ENCODE results near the gene HOMER2. TPM values are rescaled to one million over a fixed set of nuclear protein-coding genes. Genes with fewer than 3 reads are reported as not detected.

HOMER2 gene
- total and polyA plus RNA-seq, 2 donors = 5.7 to 7.8 TPM

GRCh38 chr15:82810061-82810889 is 142.2 kb downstream of the HOMER2 start:
- peaks cover 0 to 15% of the 10 kb centered on the region in 2 donors for H3K36me3 ChIP-seq (ENCODE audit: control insufficient read depth in 2 of 2, insufficient read depth in 2 of 2, low read length in 1 of 2)
- H3K4me1 ChIP-seq (ENCODE audit: control insufficient read depth in 2 of 2, insufficient read depth in 2 of 2, low read length in 2 of 2) = peaks cover 4 to 8% of the 10 kb centered on the region in 2 donors
- H3K4me3 ChIP-seq (ENCODE audit: low read length in 2 of 2) = peak overlapping the region; percentile 72 to 98
- H3K27ac ChIP-seq (ENCODE audit: low read depth in 1 of 2, low read length in 1 of 2) = peak overlapping the region; percentile 77 to 97
- WGBS = under 1% methylated on average over 81 of the region's 81 CpGs
- no peaks in the 10 kb centered on the region for H3K27me3 ChIP-seq (ENCODE audit: control insufficient read depth in 2 of 2, insufficient read depth in 1 of 2, low read length in 1 of 2)
- peak in 7 of 9 donors; percentile 7 to 60 (median 31) for DNase-seq (ENCODE audit: low read depth in 6 of 9, low spot score in 9 of 9)
- H3K9me3 ChIP-seq (ENCODE audit: control insufficient read depth in 2 of 2, insufficient read depth in 1 of 2, low read length in 1 of 2) = no peaks in the 10 kb centered on the region

GRCh38 chr15:82809308-82810060 is 143.0 kb downstream of the HOMER2 start, which contains the start of gene WHAMM:
WHAMM (plus strand) TSS chr15:82809628; CDS start chr15:82809727, 99 bp downstream.
- Histone ChIP-seq H3K4me1 (ENCODE audit: control insufficient read depth in 2 of 2, insufficient read depth in 2 of 2, low read length in 2 of 2) (peaks cover 4 to 8% of the 10 kb centered on the region in 2 donors), H3K27me3 (ENCODE audit: control insufficient read depth in 2 of 2, insufficient read depth in 1 of 2, low read length in 1 of 2) (no peaks in the 10 kb centered on the region), H3K27ac (ENCODE audit: low read depth in 1 of 2, low read length in 1 of 2) (peak within 1 kb of the TSS; percentile 97), H3K9me3 (ENCODE audit: control insufficient read depth in 2 of 2, insufficient read depth in 1 of 2, low read length in 1 of 2) (no peaks in the 10 kb centered on the region), H3K36me3 (ENCODE audit: control insufficient read depth in 2 of 2, insufficient read depth in 2 of 2, low read length in 1 of 2) (peaks cover 0 to 15% of the 10 kb centered on the region in 2 donors), H3K4me3 (ENCODE audit: low read length in 2 of 2) (peak within 1 kb of the TSS; percentile 72 to 98)
- peak; percentile 84 to 98 (median 92) for DNase-seq (ENCODE audit: low read depth in 6 of 9, low spot score in 9 of 9)
- under 1% methylated on average over 67 of the region's 67 CpGs for WGBS

GRCh38 chr15:82808634-82809041 is 143.9 kb downstream of the HOMER2 start:
- Histone ChIP-seq H3K27me3 (ENCODE audit: control insufficient read depth in 2 of 2, insufficient read depth in 1 of 2, low read length in 1 of 2) (no peaks in the 10 kb centered on the region), H3K36me3 (ENCODE audit: control insufficient read depth in 2 of 2, insufficient read depth in 2 of 2, low read length in 1 of 2) (peaks cover 0 to 10% of the 10 kb centered on the region in 2 donors), H3K27ac (ENCODE audit: low read depth in 1 of 2, low read length in 1 of 2) (no peak overlapping the region), H3K9me3 (ENCODE audit: control insufficient read depth in 2 of 2, insufficient read depth in 1 of 2, low read length in 1 of 2) (no peaks in the 10 kb centered on the region), H3K4me3 (ENCODE audit: low read length in 2 of 2) (no peak overlapping the region), H3K4me1 (ENCODE audit: control insufficient read depth in 2 of 2, insufficient read depth in 2 of 2, low read length in 2 of 2) (peaks cover 4 to 8% of the 10 kb centered on the region in 2 donors)
- no peak for DNase-seq (ENCODE audit: low read depth in 6 of 9, low spot score in 9 of 9)
- WGBS = 94% methylated on average over 9 of the region's 9 CpGs

- H3K4me3 ChIP-seq (ENCODE audit: low read length in 2 of 2) = no peak overlapping the region
- no peaks in the 10 kb centered on the region for H3K9me3 ChIP-seq (ENCODE audit: control insufficient read depth in 2 of 2, insufficient read depth in 1 of 2, low read length in 1 of 2)
- WGBS = 90% methylated on average over 11 of the region's 11 CpGs
- peaks cover 4 to 8% of the 10 kb centered on the region in 2 donors for H3K4me1 ChIP-seq (ENCODE audit: control insufficient read depth in 2 of 2, insufficient read depth in 2 of 2, low read length in 2 of 2)
- no peak for DNase-seq (ENCODE audit: low read depth in 6 of 9, low spot score in 9 of 9)
- no peak overlapping the region for H3K27ac ChIP-seq (ENCODE audit: low read depth in 1 of 2, low read length in 1 of 2)
- no peaks in the 10 kb centered on the region for H3K27me3 ChIP-seq (ENCODE audit: control insufficient read depth in 2 of 2, insufficient read depth in 1 of 2, low read length in 1 of 2)
- peaks cover 0 to 5% of the 10 kb centered on the region in 2 donors for H3K36me3 ChIP-seq (ENCODE audit: control insufficient read depth in 2 of 2, insufficient read depth in 2 of 2, low read length in 1 of 2)
These were observed 144.4 kb downstream of the HOMER2 start for GRCh38 chr15:82807920-82808633.

- Histone ChIP-seq H3K4me1 (ENCODE audit: control insufficient read depth in 2 of 2, insufficient read depth in 2 of 2, low read length in 2 of 2) (peaks cover 4 to 5% of the 10 kb centered on the region in 2 donors), H3K9me3 (ENCODE audit: control insufficient read depth in 2 of 2, insufficient read depth in 1 of 2, low read length in 1 of 2) (no peaks in the 10 kb centered on the region), H3K27ac (ENCODE audit: low read depth in 1 of 2, low read length in 1 of 2) (no peak within 1 kb of the TSS), H3K4me3 (ENCODE audit: low read length in 2 of 2) (no peak within 1 kb of the TSS), H3K36me3 (ENCODE audit: control insufficient read depth in 2 of 2, insufficient read depth in 2 of 2, low read length in 1 of 2) (no peaks in the 10 kb centered on the region), H3K27me3 (ENCODE audit: control insufficient read depth in 2 of 2, insufficient read depth in 1 of 2, low read length in 1 of 2) (no peaks in the 10 kb centered on the region)
- DNase-seq (ENCODE audit: low read depth in 6 of 9, low spot score in 9 of 9) = no peak
- WGBS = 71% methylated on average over 2 of the region's 2 CpGs
These were observed 146.5 kb downstream of the HOMER2 start, which contains the start of gene FSD2 for GRCh38 chr15:82805994-82806406. FSD2 (minus strand) TSS chr15:82806069; CDS start chr15:82787390, 18,679 bp downstream.

- H3K36me3 ChIP-seq (ENCODE audit: control insufficient read depth in 2 of 2, insufficient read depth in 2 of 2, low read length in 1 of 2) = no peaks in the 10 kb centered on the region
- DNase-seq (ENCODE audit: low read depth in 6 of 9, low spot score in 9 of 9) = no peak
- 98% methylated on average over 1 of the region's 1 CpG for WGBS
These were observed 148.0 kb downstream of the HOMER2 start for GRCh38 chr15:82804575-82804949.

GRCh38 chr15:82803793-82804574 is 148.5 kb downstream of the HOMER2 start:
- Histone ChIP-seq H3K27me3 (ENCODE audit: control insufficient read depth in 2 of 2, insufficient read depth in 1 of 2, low read length in 1 of 2) (peaks cover 0 to 2% of the 10 kb centered on the region in 2 donors), H3K4me3 (ENCODE audit: low read length in 2 of 2) (no peak overlapping the region), H3K9me3 (ENCODE audit: control insufficient read depth in 2 of 2, insufficient read depth in 1 of 2, low read length in 1 of 2) (no peaks in the 10 kb centered on the region), H3K4me1 (ENCODE audit: control insufficient read depth in 2 of 2, insufficient read depth in 2 of 2, low read length in 2 of 2) (peaks cover 1 to 2% of the 10 kb centered on the region in 2 donors), H3K27ac (ENCODE audit: low read depth in 1 of 2, low read length in 1 of 2) (peak overlapping the region in 1 of 2 donors; percentile 8), H3K36me3 (ENCODE audit: control insufficient read depth in 2 of 2, insufficient read depth in 2 of 2, low read length in 1 of 2) (no peaks in the 10 kb centered on the region)
- no peak for DNase-seq (ENCODE audit: low read depth in 6 of 9, low spot score in 9 of 9)
- WGBS = 98% methylated on average over 2 of the region's 2 CpGs

More at GRCh38 chr15:82804575-82804949, 148.0 kb downstream of the HOMER2 start:
- H3K4me1 ChIP-seq (ENCODE audit: control insufficient read depth in 2 of 2, insufficient read depth in 2 of 2, low read length in 2 of 2) = peaks cover 4 to 5% of the 10 kb centered on the region in 2 donors
- no peaks in the 10 kb centered on the region for H3K27me3 ChIP-seq (ENCODE audit: control insufficient read depth in 2 of 2, insufficient read depth in 1 of 2, low read length in 1 of 2)
- no peak overlapping the region for H3K27ac ChIP-seq (ENCODE audit: low read depth in 1 of 2, low read length in 1 of 2)
- no peaks in the 10 kb centered on the region for H3K9me3 ChIP-seq (ENCODE audit: control insufficient read depth in 2 of 2, insufficient read depth in 1 of 2, low read length in 1 of 2)
- H3K4me3 ChIP-seq (ENCODE audit: low read length in 2 of 2) = no peak overlapping the region

- Histone ChIP-seq H3K27ac (ENCODE audit: low read depth in 1 of 2, low read length in 1 of 2) (no peak overlapping the region), H3K27me3 (ENCODE audit: control insufficient read depth in 2 of 2, insufficient read depth in 1 of 2, low read length in 1 of 2) (peaks cover 0 to 2% of the 10 kb centered on the region in 2 donors), H3K4me3 (ENCODE audit: low read length in 2 of 2) (no peak overlapping the region), H3K9me3 (ENCODE audit: control insufficient read depth in 2 of 2, insufficient read depth in 1 of 2, low read length in 1 of 2) (no peaks in the 10 kb centered on the region), H3K4me1 (ENCODE audit: control insufficient read depth in 2 of 2, insufficient read depth in 2 of 2, low read length in 2 of 2) (no peaks in the 10 kb centered on the region), H3K36me3 (ENCODE audit: control insufficient read depth in 2 of 2, insufficient read depth in 2 of 2, low read length in 1 of 2) (no peaks in the 10 kb centered on the region)
- no peak for DNase-seq (ENCODE audit: low read depth in 6 of 9, low spot score in 9 of 9)
- 34% methylated on average over 1 of the region's 1 CpG for WGBS
These were observed 150.0 kb downstream of the HOMER2 start for GRCh38 chr15:82802497-82802896.
